GM18517 (cell line): ENCODE results near the gene GGTA1.

Experiments
- ATAC-seq: cut with Tn5 transposase; IDR thresholded peaks from one replicate; pipeline ENCODE4 v1.9.1; 2021; ENCODE audit warnings: mild to moderate bottlenecking, moderate library complexity; ENCODE audit not compliant: unreplicated experiment

Gene GGTA1

GRCh38 chr9:121405899-121406298, 93.7 kb downstream of the GGTA1 start:
- no peak for ATAC-seq
